Epithelial cell of proximal tubule (primary cell): Measurements from ENCODE around the gene MTHFD1L. TPM values are rescaled to one million over a fixed set of nuclear protein-coding genes. Genes with fewer than 3 reads are reported as not detected.
A peak's percentile ranks its signal among the peaks of the same experiment; 100 is the strongest.
"Not testable (repeated sequence)": the region's sequence is repeated elsewhere in the genome, so short reads cannot be mapped to it uniquely, and the experiment has no call there.

Experiments used
- DNase-seq: peaks from one replicate; pipeline ENCODE4 v3.0.0-alpha.2; 2011; ENCODE audit warnings: low read depth
- H3K4me3 ChIP-seq: 2 replicates; pipeline ENCODE4 v1.5.1; 2011; ENCODE audit warnings: low read depth, mild to moderate bottlenecking, low read length
- total RNA-seq: library from RNA; depleted of rRNA; stranded (reverse); fragments of >200 nt; gene quantifications from 2 replicates; pipeline ENCODE4 v1.2.3, GENCODE V29; 2015
- TF ChIP-seq, protein P1 (sequence below): conservative IDR thresholded peaks from 2 replicates; pipeline ENCODE4 v1.5.1; 2012; ENCODE audit warnings: low read depth, mild to moderate bottlenecking, low read length

Gene MTHFD1L
- total RNA-seq: 39.5 and 66.8 TPM in 2 replicates

DNA sequence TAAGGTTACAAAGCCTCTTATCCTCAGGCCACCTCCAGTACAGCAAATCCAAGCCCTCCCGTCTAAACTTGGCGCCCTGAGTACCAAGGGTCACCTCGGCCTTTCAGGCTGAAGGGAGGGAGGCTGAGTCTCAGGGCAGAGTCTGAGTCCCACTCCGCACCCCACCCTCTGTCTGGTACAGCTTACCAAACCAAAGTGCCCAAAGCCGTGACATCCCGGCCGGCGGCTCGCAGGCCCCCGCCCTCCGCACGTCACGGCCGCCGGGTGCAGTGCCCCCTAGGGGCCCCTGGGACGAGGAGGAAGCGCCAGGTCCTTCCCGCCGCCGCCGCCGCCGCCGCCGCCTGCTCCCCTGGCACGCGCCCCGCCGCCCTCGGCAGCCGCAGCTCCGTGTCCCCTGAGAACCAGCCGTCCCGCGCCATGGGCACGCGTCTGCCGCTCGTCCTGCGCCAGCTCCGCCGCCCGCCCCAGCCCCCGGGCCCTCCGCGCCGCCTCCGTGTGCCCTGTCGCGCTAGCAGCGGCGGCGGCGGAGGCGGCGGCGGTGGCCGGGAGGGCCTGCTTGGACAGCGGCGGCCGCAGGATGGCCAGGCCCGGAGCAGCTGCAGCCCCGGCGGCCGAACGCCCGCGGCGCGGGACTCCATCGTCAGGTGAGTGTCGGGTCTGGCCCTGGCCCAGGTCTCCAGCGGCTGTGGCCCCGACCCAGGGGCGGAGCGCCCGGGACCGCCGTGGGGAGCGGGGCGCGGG, at the start of gene MTHFD1L:
MTHFD1L (plus strand) TSS at position 297 of the 741 bp plus-strand sequence; CDS start at position 418, 121 bp downstream.
- peak within 1 kb of the TSS; percentile 72 for H3K4me3 ChIP-seq
- no peak for DNase-seq
- TF ChIP-seq, protein P1, sequence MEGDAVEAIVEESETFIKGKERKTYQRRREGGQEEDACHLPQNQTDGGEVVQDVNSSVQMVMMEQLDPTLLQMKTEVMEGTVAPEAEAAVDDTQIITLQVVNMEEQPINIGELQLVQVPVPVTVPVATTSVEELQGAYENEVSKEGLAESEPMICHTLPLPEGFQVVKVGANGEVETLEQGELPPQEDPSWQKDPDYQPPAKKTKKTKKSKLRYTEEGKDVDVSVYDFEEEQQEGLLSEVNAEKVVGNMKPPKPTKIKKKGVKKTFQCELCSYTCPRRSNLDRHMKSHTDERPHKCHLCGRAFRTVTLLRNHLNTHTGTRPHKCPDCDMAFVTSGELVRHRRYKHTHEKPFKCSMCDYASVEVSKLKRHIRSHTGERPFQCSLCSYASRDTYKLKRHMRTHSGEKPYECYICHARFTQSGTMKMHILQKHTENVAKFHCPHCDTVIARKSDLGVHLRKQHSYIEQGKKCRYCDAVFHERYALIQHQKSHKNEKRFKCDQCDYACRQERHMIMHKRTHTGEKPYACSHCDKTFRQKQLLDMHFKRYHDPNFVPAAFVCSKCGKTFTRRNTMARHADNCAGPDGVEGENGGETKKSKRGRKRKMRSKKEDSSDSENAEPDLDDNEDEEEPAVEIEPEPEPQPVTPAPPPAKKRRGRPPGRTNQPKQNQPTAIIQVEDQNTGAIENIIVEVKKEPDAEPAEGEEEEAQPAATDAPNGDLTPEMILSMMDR: peak; percentile 53

DNA sequence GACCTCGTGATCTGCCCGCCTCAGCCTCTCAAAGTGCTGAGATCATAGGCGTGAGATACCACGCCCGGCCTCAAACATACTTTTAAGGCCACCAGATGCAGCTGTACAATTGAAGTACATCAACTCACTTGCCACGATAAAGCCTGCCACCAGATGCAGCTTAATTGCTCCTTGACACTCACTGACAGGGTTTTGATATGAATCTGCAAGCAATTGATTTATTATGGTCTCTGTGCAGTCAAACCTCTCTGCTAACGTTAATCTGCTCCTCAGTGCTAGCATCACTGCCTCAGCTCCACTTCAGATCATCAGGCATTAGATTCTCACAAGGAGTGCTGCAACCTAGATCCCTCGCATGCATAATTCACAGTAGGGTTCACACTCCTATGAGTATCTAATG, 48.9 kb upstream of the MTHFD1L start:
- not testable (repeated sequence) for DNase-seq, H3K4me3 ChIP-seq

DNA sequence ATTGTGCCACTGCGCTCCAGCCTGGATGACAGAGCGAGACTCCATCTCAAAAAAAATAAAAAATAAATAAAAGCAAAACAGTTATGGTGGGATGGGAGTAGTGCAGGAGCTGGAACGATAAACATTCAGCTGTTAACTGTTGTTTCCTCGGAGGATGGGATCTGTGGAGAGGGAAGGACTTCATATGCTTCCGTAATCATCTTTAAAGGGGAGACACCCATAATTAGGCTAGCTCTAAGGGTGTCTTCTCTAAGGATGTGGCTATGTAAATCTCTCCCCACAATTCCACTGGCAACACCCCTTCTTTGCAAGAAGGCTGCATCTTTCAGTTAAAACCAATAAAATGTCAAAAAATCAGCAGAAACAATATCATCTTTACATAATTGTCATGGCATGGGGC, 42.6 kb upstream of the MTHFD1L start:
- H3K4me3 ChIP-seq: no peak overlapping the region
- TF ChIP-seq, protein P1: no peak
- DNase-seq: no peak

DNA sequence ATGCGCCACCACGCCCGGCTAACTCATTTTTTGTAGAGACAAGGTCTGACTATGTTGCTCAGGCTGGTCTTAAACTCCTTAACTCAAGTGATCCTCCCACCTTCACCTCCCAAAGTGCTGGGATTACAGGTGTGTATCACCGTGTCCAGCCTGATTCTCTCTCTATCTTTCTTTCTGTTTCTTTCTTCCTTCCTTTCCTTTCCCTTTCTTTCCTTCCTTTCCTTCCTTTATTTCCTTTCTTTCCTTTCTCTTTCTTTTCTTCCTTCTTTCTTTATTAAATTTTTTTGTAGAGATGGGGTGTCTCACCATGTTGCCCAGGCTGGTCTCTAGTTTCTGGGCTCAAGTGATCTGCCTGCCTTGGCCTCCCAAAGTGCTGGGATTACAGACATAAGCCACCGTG, 38.7 kb upstream of the MTHFD1L start:
- H3K4me3 ChIP-seq: no peak overlapping the region
- TF ChIP-seq, protein P1: no peak

DNA sequence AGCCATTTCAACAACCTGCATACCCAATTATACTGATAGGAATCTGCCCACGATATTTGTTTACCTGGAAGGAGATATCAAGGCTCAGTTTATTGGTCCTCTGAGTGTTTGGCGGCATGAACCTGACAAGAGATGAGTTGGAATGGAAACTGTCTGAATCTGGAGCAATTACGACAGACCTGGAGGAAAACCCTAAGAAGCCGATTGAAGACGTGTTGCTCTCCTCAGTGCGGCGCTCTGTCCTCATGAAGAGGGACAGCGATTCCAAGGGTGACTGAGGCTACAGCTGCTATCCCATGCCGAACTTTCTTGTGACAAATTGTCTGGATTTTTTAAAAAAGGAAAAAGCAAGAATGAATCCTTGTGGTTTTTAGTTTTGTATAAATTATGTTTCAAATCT, 37.4 kb upstream of the MTHFD1L start:
- not testable (repeated sequence) for DNase-seq, H3K4me3 ChIP-seq

More for the DNA sequence above, 38.7 kb upstream of the MTHFD1L start:
- DNase-seq: no peak

DNA sequence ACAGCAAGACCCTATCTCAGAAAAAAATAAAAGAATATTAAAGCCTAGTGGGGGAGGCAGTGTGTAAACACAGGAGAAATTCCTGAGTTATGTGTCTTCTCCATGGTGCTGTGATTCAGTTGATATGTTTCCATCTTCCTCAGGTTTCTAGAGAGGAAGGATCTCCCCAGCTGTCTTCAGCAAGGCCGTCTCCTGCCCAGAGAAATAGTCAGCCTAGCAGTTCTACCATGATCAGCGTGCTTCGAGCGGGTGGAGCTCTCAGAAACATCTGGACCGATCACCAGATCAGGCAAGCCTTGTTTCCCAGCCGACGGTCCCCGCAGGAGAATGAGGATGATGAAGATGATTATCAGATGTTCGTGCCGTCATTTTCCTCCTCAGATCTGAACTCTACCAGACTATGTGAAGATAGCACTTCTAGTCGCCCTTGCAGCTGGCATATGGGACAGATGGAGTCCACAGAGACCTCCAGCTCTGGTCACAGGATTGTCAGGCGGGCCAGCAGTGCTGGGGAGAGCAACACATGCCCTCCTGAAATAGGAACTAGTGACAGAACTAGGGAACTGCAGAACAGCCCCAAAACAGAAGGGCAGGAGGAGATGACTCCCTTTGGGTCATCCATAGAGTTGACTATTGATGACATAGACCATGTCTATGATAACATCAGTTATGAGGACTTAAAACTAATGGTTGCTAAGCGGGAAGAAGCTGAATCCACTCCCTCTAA, 34.9 kb upstream of the MTHFD1L start:
- no peak overlapping the region for H3K4me3 ChIP-seq
- DNase-seq: no peak
- TF ChIP-seq, protein P1: no peak

DNA sequence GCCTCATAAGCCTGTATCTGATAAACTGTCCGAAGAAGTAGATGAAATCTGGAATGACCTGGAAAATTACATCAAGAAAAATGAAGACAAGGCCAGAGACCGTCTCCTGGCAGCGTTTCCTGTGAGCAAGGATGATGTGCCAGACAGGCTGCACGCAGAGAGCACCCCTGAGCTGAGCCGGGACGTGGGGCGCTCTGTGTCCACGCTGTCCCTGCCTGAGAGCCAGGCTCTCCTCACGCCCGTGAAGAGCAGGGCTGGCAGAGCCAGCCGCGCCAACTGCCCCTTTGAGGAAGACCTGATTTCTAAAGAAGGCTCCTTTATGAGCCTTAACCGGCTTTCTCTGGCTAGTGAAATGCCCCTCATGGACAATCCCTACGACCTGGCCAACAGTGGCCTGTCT, 33.9 kb upstream of the MTHFD1L start:
- DNase-seq: no peak
- TF ChIP-seq, protein P1: no peak
- no peak overlapping the region for H3K4me3 ChIP-seq

DNA sequence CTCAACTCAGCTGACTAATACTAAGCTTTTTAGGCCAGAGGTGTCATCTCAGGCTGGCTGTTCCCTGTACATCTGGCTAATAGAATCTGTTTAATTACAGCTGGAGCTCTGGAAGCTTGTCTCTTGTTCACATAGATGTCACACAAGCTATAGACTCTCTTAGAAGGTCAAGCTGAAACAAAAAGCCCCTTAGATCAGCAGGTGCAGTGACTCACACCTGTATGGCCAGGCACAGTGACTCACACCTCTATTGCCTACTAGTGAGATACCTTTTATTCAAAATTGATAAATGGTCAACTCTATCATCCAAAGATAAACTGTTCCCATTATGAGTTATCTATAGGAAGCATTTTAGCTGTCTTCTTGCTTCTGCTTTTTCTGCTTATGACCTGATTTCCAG, 29.9 kb upstream of the MTHFD1L start:
- no peak overlapping the region for H3K4me3 ChIP-seq
- DNase-seq: no peak
- TF ChIP-seq, protein P1: no peak
